Thymus (tissue), 11 donors: ENCODE data around the gene NOL4L. TPM values are rescaled to one million over a fixed set of nuclear protein-coding genes. Genes with fewer than 3 reads are reported as not detected.
A peak's percentile ranks its signal among the peaks of the same experiment; 100 is the strongest.
"Not testable (repeated sequence)": the region's sequence is repeated elsewhere in the genome, so short reads cannot be mapped to it uniquely, and the experiment has no call there.

ENCODE experiments used
- DNase-seq, 9 donors: peaks; one replicate each; pipeline ENCODE4 v3.0.0-alpha.2; 2013; ENCODE audit warnings: low spot score in 9 of 9, low read depth in 6 of 9, missing footprints in 1 of 9
- H3K27ac ChIP-seq, 2 donors: one replicate each; pipeline ENCODE4 v1.5.1; 2013; ENCODE audit warnings: control low read depth in 1 of 2, low read depth in 1 of 2, low read length in 1 of 2, mild to moderate bottlenecking in 1 of 2, moderate library complexity in 1 of 2
- H3K27me3 ChIP-seq, 2 donors: one replicate each; pipeline ENCODE4 v1.5.1; 2013; ENCODE audit warnings: low read length in 1 of 2; ENCODE audit not compliant: control insufficient read depth in 2 of 2, insufficient read depth in 1 of 2
- H3K36me3 ChIP-seq, 2 donors: one replicate each; pipeline ENCODE4 v1.5.1; 2013; ENCODE audit warnings: low read length in 1 of 2, mild to moderate bottlenecking in 1 of 2, moderate library complexity in 1 of 2; ENCODE audit not compliant: control insufficient read depth in 2 of 2, insufficient read depth in 2 of 2
- H3K4me1 ChIP-seq, 2 donors: one replicate each; pipeline ENCODE4 v1.5.1; 2013; ENCODE audit warnings: low read length in 2 of 2; ENCODE audit not compliant: control insufficient read depth in 2 of 2, insufficient read depth in 2 of 2
- H3K4me3 ChIP-seq, 2 donors: one replicate each; pipeline ENCODE4 v1.5.1; 2013; ENCODE audit warnings: low read length in 2 of 2, control low read depth in 1 of 2, mild to moderate bottlenecking in 1 of 2
- H3K9me3 ChIP-seq, 2 donors: one replicate each; pipeline ENCODE4 v1.5.1; 2013; ENCODE audit warnings: low read length in 1 of 2, mild to moderate bottlenecking in 1 of 2; ENCODE audit not compliant: control insufficient read depth in 2 of 2, insufficient read depth in 1 of 2
- WGBS: extraction: QIAGEN DNeasy Blood & Tissue Kit; methylation state at CpG from one replicate; pipeline ENCODE4 v1.1.7; 2013; 5-methylcytosine and 5-hydroxymethylcytosine counted together
- polyA plus RNA-seq: library from polyadenylated mRNA; stranded (reverse); fragments of 200-250 nt; gene quantifications from one replicate; pipeline ENCODE4 v1.2.3, GENCODE V29; 2013
- total RNA-seq: library from RNA; stranded (reverse); fragments of 120-200 nt; gene quantifications from one replicate; pipeline ENCODE4 v1.2.4, GENCODE V29; 2013
- donor health status: healthy.

The NOL4L gene
- total and polyA plus RNA-seq, 2 donors: 12.4 to 14.1 TPM

DNA sequence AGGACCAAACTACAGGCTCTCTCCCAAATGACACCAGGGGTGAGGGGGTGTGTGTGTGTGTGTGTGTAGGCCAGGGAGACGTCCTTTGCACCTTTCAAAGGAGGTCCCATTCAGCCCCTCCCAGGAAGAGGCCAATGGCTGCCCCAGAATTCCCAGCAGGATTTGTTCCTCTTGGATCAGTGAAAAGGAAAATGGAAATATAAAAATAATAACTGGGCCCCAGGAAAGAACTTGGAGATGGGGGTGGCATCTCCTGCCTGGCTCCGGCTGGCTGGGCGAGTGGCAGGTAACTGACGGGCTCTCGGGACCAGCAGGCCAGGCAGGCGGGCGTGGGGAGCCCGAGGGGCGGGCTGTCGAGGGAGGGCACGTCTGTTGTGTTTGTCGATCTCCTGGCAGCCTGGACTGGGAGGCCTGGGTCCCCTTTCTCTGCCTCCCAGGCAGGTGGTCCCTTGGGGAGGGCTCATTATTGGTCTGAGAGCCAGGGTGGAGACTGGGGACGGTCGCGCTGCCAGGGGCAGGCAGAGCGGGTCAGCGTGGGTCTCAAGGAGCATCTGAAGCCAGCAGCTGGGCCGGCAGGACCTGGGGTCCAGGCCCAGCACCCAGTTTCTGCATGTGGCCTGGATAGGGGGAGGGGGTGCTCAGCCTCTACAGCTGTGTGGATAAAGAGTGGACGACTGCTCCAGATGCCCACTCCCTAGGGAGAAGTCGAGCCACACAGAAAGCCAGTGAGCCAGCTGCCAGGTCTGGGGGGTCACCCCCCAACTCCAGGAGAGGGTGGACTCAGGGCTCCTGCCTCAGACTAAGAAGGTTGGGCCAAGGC lies 3.1 kb downstream of the NOL4L start:
- peaks cover 49 to 71% of the 10 kb centered on the region in 2 donors for H3K4me1 ChIP-seq
- peaks cover 0 to 4% of the 10 kb centered on the region in 2 donors for H3K27me3 ChIP-seq
- DNase-seq: no peak
- peaks cover 0 to 3% of the 10 kb centered on the region in 2 donors for H3K36me3 ChIP-seq
- 81% methylated on average over 20 of the region's 20 CpGs for WGBS
- peak overlapping the region; percentile 39 to 93 for H3K4me3 ChIP-seq
- peak overlapping the region; percentile 61 to 76 for H3K27ac ChIP-seq
- peaks cover 0 to 5% of the 10 kb centered on the region in 2 donors for H3K9me3 ChIP-seq

DNA sequence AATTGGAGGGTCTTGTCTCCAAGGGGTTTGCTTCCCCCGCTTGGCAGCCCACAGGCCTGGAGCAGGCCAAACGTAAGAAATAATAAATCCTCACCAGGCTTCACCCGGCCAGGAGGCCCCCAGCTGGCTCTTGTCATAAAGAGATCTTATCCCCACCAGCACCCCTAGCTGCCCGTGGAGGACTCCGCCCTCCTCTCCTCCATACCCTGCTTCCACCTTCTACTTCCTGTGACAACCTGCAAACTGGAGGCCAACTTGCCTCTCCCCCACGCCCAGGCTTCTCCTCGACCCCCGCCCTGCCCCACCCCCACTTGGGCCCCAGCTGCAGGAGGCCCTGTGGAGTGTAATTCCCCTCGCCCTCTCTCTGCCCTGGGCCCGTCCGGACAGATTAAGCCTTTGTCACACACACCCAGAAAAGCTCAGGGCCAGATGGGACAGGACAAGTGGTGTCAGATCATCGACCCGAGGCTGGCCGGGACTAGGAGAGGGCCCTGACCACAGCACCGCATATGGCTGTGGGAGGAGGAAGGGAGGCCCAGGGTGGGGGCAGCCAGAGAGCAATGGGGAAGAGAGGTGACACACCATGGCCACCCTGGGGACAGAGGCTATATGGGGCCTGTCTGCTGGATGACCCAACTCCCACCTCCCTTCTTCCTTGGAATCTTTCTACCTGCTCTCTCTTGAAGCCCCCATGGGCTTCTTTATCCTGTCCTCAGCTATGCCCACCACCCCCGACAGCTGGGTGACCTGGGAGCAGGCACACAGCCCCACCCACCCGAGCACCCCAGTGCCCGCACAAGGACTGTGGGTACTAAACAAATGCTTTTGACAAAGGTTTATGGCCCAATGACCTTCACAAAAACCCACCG lies 3.9 kb downstream of the NOL4L start:
- DNase-seq: peak in 5 of 9 donors; percentile 34 to 78 (median 61)
- Histone ChIP-seq H3K27ac (peak overlapping the region in 1 of 2 donors; percentile 76), H3K4me1 (peaks cover 49 to 71% of the 10 kb centered on the region in 2 donors), H3K4me3 (peak overlapping the region in 1 of 2 donors; percentile 5), H3K36me3 (peaks cover 3 to 4% of the 10 kb centered on the region in 2 donors), H3K27me3 (peaks cover 0 to 4% of the 10 kb centered on the region in 2 donors), H3K9me3 (peaks cover 0 to 6% of the 10 kb centered on the region in 2 donors)
- 23% methylated on average over 19 of the region's 19 CpGs for WGBS

DNA sequence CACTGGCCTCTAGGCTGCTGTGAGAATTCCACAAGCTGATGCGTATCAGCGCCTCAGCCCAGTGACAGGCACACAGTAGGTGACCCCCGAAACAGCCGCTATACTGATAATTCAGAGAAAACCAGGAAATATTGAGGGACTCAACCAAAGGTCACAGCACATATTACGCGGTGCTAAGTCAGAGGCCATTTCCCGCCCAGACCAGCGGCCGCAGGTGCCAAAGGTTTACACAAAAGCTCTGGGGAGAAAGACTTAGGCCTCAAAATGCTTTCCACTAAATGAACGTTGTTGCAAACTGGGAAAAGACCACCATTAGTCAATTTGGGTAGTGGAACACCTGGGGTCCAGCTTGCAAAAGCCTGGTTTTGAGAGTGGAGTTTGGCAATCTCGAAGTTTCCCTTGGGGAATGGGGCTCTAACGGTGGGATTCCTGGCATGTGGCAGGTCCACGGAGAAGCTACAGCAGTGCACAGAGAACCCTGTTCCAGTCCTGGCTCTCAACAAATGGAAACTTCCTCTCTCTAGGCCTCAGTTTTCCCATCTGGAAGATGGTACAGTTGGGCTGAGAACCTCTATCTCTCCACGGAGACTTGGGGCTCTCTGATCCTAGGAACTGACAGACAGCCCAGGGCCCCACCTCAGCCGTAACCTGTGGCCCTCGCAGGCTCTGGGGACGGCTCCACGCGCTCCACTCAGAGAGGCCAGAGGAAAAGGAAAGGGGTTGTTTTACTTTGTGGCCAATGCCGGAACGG lies 4.7 kb downstream of the NOL4L start:
- Histone ChIP-seq H3K36me3 (peaks cover 3 to 4% of the 10 kb centered on the region in 2 donors), H3K4me1 (peaks cover 43 to 70% of the 10 kb centered on the region in 2 donors), H3K27me3 (no peaks in the 10 kb centered on the region), H3K27ac (peak overlapping the region in 1 of 2 donors; percentile 72), H3K9me3 (peaks cover 0 to 6% of the 10 kb centered on the region in 2 donors), H3K4me3 (no peak overlapping the region)
- 70% methylated on average over 21 of the region's 21 CpGs for WGBS
- DNase-seq: no peak

- H3K27ac ChIP-seq: peak overlapping the region in 1 of 2 donors; percentile 70
- 81% methylated on average over 12 of the region's 12 CpGs for WGBS
These were observed 6.2 kb downstream of the NOL4L start for GRCh38 chr20:32578840-32579390.

DNA sequence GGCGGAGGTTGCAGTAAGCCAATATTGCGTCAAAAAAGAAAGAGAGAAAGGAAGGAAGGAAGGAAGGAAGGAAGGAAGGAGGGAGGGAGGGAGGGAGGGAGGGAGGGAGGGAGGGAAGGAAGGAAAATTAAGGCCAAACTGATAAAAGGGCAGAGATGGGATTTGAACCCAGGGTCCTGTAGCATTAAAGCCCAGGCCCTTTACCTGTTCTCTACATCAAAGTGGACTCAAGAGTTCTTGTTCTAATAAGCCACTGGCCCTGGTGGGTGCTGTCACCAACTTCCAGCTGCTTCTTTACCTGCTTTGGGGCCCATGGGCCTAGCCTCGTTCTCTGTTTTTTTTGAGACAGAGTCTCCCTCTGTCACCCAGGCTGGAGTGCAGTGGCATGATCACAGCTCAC lies 7.1 kb downstream of the NOL4L start:
- not testable (repeated sequence) for H3K27ac ChIP-seq, H3K36me3 ChIP-seq, DNase-seq, H3K27me3 ChIP-seq, H3K9me3 ChIP-seq, H3K4me3 ChIP-seq
- WGBS: 77% methylated on average over 3 of the region's 3 CpGs
- peaks cover 42 to 85% of the 10 kb centered on the region in 2 donors for H3K4me1 ChIP-seq

More at GRCh38 chr20:32578840-32579390, 6.2 kb downstream of the NOL4L start:
- H3K36me3 ChIP-seq: peaks cover 4 to 7% of the 10 kb centered on the region in 2 donors
- no peaks in the 10 kb centered on the region for H3K27me3 ChIP-seq
- peak in 4 of 9 donors; percentile 40 to 72 (median 54) for DNase-seq
- no peak overlapping the region for H3K4me3 ChIP-seq
- peaks cover 42 to 85% of the 10 kb centered on the region in 2 donors for H3K4me1 ChIP-seq
- peaks cover 0 to 6% of the 10 kb centered on the region in 2 donors for H3K9me3 ChIP-seq

GRCh38 chr20:32577657-32578056 lies 7.5 kb downstream of the NOL4L start:
- Histone ChIP-seq H3K4me1 (peaks cover 38 to 83% of the 10 kb centered on the region in 2 donors), H3K9me3 (peaks cover 0 to 6% of the 10 kb centered on the region in 2 donors), H3K27ac (no peak overlapping the region), H3K36me3 (peaks cover 4 to 7% of the 10 kb centered on the region in 2 donors), H3K4me3 (no peak overlapping the region), H3K27me3 (no peaks in the 10 kb centered on the region)
- DNase-seq: no peak
- 96% methylated on average over 4 of the region's 4 CpGs for WGBS

DNA sequence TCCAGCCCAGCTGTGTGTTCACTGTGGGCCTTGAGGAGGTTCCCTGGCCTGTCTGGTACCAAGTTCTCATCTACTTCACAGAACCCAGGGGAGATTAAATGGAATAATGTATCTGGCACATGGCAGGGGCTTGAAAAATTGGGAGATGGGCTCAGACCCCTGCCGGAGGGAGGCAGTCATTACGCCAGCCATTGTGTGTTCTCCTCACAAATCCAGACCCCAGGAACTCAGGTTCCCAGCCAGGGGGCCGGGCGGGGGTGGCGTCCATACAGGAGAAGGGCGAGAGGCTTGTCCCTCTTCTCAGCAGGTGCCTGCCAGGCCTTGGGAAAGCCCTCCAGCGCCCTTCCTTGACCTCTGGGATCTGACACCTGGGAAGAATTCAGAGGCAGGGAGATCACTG lies 8.1 kb downstream of the NOL4L start:
- WGBS: 86% methylated on average over 7 of the region's 7 CpGs
- Histone ChIP-seq H3K36me3 (peaks cover 9 to 11% of the 10 kb centered on the region in 2 donors), H3K27ac (no peak overlapping the region), H3K4me1 (peaks cover 32 to 76% of the 10 kb centered on the region in 2 donors), H3K4me3 (no peak overlapping the region), H3K9me3 (peaks cover 0 to 6% of the 10 kb centered on the region in 2 donors), H3K27me3 (no peaks in the 10 kb centered on the region)
- no peak for DNase-seq

DNA sequence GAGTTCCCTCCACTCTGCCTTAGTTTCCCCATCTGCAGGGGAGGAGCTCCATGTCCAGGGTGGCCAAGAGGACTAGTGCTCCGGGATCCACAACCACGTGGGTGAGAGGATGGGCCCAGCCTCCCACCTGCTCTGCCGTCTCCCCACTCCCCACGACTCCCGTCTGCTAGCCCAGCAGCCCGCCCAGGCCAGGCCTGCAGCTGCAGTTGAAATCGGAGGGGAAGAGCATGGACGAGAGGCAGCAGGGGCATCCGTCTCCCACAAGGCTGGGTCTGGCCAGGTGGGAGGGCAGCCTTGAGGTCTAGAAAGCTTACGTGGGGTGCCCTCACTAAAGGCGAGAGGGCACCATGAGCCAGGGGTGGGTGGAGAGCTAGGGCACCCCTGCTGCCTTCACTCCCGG lies 8.6 kb downstream of the NOL4L start:
- Histone ChIP-seq H3K27ac (no peak overlapping the region), H3K36me3 (peaks cover 11% of the 10 kb centered on the region in 2 donors), H3K4me3 (no peak overlapping the region), H3K4me1 (peaks cover 28 to 74% of the 10 kb centered on the region in 2 donors), H3K27me3 (no peaks in the 10 kb centered on the region), H3K9me3 (peaks cover 0 to 6% of the 10 kb centered on the region in 2 donors)
- no peak for DNase-seq
- 91% methylated on average over 12 of the region's 12 CpGs for WGBS
